Measurements from ENCODE around the gene SETDB1. TPM values are rescaled to one million over a fixed set of nuclear protein-coding genes. Genes with fewer than 3 reads are reported as not detected.

SETDB1 gene
- total and polyA plus RNA-seq, 10 donors: 16.9 to 82.4 (median 53.6) TPM

GRCh38 chr1:150917387-150917786 is 8.8 kb upstream of the SETDB1 start:
- H3K4me1 ChIP-seq: peaks cover 0 to 4% (median 3%) of the 10 kb centered on the region in 6 donors

DNA sequence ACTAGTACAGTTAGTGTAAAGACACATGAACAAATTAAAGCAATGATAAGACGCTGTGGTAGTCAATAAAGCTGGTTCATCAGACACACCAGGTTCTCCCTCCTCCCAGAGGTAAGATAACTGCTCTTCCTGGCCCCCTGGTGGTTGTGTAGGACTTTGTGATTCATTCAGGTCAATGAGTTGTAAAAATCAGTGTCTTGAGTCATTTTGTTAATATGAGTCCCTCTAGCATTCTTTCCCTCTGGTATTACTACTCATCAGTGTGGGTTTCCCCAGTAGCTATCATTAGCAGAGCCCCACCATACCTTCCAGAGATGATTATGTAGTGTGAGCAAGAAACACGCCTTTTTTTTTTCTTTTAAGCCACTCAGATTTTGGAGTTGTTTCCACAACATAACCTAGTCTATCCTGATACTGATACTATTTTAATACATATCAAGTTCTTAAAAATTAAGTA is 3.6 kb upstream of the SETDB1 start:
- peaks cover 0 to 2% (median under 1%) of the 10 kb centered on the region in 6 donors for H3K36me3 ChIP-seq
- no peak overlapping the region for H3K27ac ChIP-seq
- no peak for DNase-seq
- TF ChIP-seq POLR2A (IDR thresholded peaks at IDR 0.05) (no peak), POLR2AphosphoS5 (IDR thresholded peaks at IDR 0.05) (peak in 1 of 3 donors; percentile 22), CTCF (IDR thresholded peaks at IDR 0.05 in 8 of 11, conservative IDR thresholded peaks at IDR 0.05 in 3 of 11) (peak; percentile 53 to 80 (median 70))
- WGBS, 5 donors: 34 to 40% (median 36%) methylated on average over 2 of the region's 2 CpGs
- H3K4me3 ChIP-seq: no peak overlapping the region
- H3K27me3 ChIP-seq (replicated peaks in 1 of 7): no peaks in the 10 kb centered on the region
- H3K4me1 ChIP-seq: peaks cover 10 to 28% (median 20%) of the 10 kb centered on the region in 6 donors
- intact Hi-C loops (cut with DNase I; ENCODE audit: low total_unique reads): loop anchor here (5.0 to 10.0 kb wide), 2 partner anchors 40 to 52 kb away; partner anchors contain the start of gene CERS2
- no peaks in the 10 kb centered on the region for H3K9me3 ChIP-seq

More at GRCh38 chr1:150917387-150917786, 8.8 kb upstream of the SETDB1 start:
- DNase-seq: no peak
- intact Hi-C loops (cut with DNase I; ENCODE audit: low total_unique reads): no loop called here
- H3K9me3 ChIP-seq: no peaks in the 10 kb centered on the region
- WGBS, 5 donors: 87 to 95% (median 92%) methylated on average over 7 of the region's 7 CpGs
- H3K27me3 ChIP-seq (replicated peaks in 1 of 7): no peaks in the 10 kb centered on the region
- no peak overlapping the region for H3K27ac ChIP-seq
- no peak overlapping the region for H3K4me3 ChIP-seq
- H3K36me3 ChIP-seq: no peaks in the 10 kb centered on the region
- TF ChIP-seq CTCF (IDR thresholded peaks at IDR 0.05 in 8 of 11, conservative IDR thresholded peaks at IDR 0.05 in 3 of 11) (no peak), POLR2AphosphoS5 (IDR thresholded peaks at IDR 0.05) (no peak), POLR2A (IDR thresholded peaks at IDR 0.05) (no peak)

DNA sequence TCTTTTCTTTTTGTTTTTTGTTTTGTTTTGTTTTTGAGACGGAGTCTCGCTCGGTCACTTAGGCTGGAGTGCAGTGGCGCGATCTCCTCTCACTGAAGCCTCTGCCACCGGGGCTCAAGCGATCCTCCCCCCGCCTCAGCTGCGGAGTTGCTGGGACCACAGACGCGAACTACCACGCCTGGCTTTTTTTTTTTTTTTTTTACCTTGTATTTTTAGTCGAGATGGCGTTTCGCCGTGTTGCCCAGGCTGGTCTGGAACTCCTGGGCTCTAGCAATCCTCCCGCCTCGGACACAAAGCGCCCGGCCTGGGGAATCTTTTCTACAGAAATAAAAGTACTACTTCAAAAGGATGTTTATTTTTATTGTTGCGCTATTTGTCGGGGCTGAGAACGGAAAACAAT is 1.1 kb upstream of the SETDB1 start:
- H3K9me3 ChIP-seq: no peaks in the 10 kb centered on the region
- peak overlapping the region; percentile 39 to 78 (median 66) for H3K4me3 ChIP-seq
- peaks cover 0 to 28% (median 26%) of the 10 kb centered on the region in 6 donors for H3K36me3 ChIP-seq
- intact Hi-C loops (cut with DNase I; ENCODE audit: low total_unique reads): loop anchor here (10.0 kb wide), 1 partner anchor 50 kb away; the partner anchor contains the start of gene CERS2
- TF ChIP-seq POLR2A (IDR thresholded peaks at IDR 0.05): no peak
- TF ChIP-seq POLR2AphosphoS5 (IDR thresholded peaks at IDR 0.05): no peak
- TF ChIP-seq CTCF (IDR thresholded peaks at IDR 0.05 in 8 of 11, conservative IDR thresholded peaks at IDR 0.05 in 3 of 11): no peak
- peak; percentile 77 for DNase-seq
- WGBS, 5 donors: 44 to 83% (median 76%) methylated on average over 23 of the region's 23 CpGs
- no peaks in the 10 kb centered on the region for H3K27me3 ChIP-seq (replicated peaks in 1 of 7)
- H3K4me1 ChIP-seq: peaks cover 10 to 47% (median 27%) of the 10 kb centered on the region in 6 donors
- peak overlapping the region in 5 of 8 donors; percentile 85 to 95 (median 91) for H3K27ac ChIP-seq

- Histone ChIP-seq H3K9me3 (peaks cover 0 to 20% (median 18%) of the 10 kb centered on the region in 8 donors), H3K4me3 (peak overlapping the region in 1 of 8 donors; percentile 73), H3K27me3 (replicated peaks in 1 of 7) (no peaks in the 10 kb centered on the region), H3K4me1 (peaks cover 9 to 40% (median 22%) of the 10 kb centered on the region in 6 donors), H3K36me3 (peaks cover 0 to 53% (median 50%) of the 10 kb centered on the region in 6 donors), H3K27ac (peak overlapping the region in 3 of 8 donors; percentile 21 to 95 (median 91))
- intact Hi-C loops (cut with DNase I; ENCODE audit: low total_unique reads): loop anchor here (10.0 kb wide), 1 partner anchor 47 kb away; the partner anchor contains the start of gene CERS2
- TF ChIP-seq POLR2AphosphoS5 (IDR thresholded peaks at IDR 0.05) (no peak), POLR2A (IDR thresholded peaks at IDR 0.05) (no peak), CTCF (IDR thresholded peaks at IDR 0.05 in 8 of 11, conservative IDR thresholded peaks at IDR 0.05 in 3 of 11) (no peak)
- 60 to 87% (median 80%) methylated on average over 4 of the region's 4 CpGs for WGBS, 5 donors
- DNase-seq: no peak
These were observed 1.5 kb downstream of the SETDB1 start for GRCh38 chr1:150927624-150928023.
